GM19099 (cell line): ENCODE measurements around the gene TMEM117.

Experiments used
- POLR2A ChIP-seq: IDR thresholded peaks from 3 replicates; pipeline ENCODE4 v1.6.1; 2011; ENCODE audit warnings: low read depth; ENCODE audit not compliant: insufficient read length; ENCODE audit errors: extremely low read depth

The TMEM117 gene

DNA sequence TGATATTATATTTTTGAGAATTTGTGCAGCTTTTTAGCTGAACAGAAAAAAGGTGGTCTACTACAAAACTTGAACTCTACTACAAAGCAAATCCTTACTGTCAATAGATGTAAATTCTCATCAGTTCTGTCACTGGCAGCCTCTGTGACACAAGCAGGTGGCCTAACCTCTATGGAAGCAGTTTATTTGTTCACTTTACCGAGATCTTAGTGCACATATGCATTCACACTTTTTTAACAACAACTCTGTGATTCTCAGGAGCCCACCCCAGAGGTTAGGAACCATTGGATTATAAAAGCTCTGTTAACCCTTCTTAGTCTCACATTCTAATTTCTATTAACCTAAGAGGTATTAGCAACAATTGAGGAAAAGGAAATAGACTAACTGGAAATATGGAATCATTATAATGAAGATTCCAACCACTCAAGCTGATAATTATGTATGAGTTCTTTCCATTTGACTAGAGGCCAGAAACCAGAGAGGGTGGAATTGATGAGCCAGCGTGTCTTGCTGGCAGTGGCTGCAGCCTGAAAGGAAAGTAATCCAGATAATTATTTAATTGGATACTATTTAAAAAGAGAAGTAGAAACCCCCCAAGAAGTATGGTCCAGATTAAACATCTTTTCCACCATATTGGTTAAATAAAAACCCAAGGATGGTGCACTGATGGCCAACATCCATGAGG lies 451.1 kb downstream of the TMEM117 start:
- TF ChIP-seq POLR2A = no peak

DNA sequence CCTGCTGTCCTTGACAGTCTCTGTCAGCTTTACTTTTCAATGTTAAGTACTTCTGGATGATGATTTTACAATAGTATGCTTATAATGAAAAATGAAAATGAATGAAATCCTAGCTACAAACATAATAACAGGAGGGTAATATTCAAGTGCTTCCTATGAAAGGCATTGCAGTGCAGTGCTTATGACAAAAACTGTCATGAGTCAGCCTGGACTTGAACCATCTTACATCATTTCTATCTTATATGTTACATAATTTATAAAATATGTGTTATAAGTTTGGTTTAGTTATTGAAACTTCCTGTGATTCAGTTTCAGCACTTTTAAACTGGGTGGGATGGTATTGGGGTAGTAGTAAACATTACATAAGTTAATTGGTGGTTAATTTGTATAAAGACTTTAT lies 451.7 kb downstream of the TMEM117 start:
- TF ChIP-seq POLR2A = no peak

DNA sequence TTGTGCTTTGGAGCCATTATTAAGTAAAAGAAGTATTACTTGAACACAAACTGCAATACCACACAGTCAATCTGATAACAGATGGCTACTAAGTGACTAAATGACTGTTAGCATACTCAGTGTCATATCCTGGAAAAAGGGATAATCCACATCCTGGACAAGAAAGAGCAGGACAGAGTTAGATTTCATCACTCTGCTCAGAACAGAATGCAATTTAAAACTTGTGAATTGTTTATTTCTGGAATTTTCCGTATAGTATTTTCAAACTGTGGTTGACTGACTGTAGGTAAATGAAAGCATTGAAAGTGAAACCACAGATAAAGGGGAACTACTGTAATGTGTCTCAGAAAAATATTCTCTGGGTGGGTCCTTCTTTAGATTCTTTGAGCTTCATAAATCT lies 458.8 kb downstream of the TMEM117 start:
- TF ChIP-seq POLR2A = no peak

DNA sequence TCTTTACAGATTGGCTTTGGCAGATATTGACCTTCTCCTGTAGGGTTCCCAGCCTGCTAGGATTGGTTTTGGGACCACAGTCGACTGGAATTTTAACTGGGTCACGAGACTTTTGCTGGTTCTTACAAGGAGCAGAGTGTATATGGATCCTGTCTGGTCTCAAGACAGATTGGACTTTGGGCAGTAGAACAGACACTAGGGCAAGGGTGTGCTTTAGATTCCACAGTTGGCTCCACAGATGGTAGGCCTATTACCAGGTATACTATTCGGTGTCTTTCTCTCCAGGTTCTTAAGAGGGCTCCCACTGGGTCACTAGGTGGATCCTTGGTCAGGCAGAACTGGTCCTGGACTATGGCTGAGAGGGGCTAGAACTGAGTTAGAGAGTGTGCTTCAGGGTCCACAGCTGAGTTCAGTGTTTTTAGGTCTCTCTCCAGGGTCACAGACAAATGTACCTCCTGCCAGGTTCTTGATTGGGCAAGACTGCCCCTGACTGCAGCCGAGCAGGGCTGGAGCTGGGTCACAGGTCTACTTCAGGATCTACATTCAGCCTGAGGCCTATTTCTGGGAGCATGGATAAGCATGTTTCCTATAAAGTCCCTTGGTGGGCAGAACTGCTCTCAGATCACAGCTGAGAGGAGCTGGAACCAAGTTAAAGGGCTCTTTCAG lies 460.2 kb downstream of the TMEM117 start:
- no peak for TF ChIP-seq POLR2A

DNA sequence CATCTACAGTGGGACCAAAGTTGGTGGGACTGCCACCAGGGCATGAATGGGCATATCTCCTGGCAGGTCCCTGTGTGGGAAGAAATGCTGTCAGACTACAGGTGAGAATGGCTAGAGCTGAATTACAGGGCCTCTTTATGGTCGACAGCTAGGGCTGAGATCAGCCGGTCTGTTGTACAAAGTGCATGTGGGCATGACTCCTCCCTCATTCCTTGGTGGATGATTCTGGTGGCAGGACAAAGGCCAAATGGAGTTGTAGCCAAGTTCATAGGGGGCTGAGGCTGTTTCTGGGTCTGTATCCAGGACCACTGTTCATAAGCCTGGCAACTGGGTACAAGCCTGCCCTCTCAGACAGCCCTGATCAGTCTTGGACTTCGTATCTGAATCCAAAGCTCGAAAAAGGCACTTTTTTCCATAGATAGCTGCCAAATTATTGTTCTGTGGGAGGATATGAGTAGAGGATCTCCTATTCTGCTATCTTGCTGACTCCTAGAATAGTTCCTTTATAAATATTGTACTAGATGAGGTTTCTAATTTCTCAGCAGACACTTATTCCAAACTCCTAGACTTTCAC lies 460.8 kb downstream of the TMEM117 start:
- TF ChIP-seq POLR2A = no peak

DNA sequence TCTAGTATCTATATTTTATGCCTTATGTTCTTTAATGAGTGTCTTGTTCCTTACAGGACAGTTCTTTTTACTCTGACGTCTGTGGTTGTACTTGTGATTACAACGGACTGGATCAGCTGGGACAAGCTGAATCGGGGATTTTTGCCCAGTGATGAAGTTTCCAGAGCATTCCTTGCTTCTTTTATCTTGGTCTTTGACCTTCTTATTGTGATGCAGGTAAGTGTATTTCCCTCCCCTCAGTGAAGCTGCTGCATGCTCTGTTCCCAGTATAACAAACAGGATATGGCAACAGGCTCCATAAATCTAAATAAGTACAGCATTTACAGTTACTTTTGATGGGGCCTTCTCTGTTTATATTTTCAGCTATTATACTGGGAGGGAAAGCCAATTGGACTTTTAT lies 463.6 kb downstream of the TMEM117 start:
- no peak for TF ChIP-seq POLR2A

DNA sequence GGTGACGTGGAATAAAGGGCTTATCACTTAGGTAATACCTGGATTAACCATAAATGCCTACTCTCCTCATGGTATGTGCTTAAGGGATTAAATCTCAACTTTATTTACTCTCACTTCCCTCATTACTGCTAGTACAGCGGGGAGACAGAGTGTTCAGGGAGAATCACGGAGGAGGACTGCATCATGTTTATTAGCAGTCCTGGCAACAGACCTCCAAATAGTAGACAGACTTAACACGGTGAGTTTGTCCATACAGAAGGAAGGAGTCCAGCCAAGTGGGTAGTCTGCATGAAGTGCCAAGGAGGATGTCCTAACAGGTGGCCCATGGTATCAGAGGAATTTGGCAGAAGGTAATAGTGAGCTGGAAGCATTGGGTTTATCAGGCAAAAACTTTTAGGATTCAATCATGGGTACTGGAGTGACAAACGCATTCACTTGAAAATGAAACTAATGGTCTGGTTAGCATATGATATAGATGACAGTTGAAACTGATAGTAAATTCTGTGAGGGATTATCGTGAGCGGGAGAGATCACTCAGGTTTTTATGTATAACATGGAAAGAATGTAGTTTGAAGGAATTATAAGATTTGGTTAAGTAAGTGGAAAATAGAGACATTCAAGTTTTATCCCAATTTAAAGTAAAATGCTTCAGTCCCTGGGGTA lies 471.8 kb downstream of the TMEM117 start:
- no peak for TF ChIP-seq POLR2A

DNA sequence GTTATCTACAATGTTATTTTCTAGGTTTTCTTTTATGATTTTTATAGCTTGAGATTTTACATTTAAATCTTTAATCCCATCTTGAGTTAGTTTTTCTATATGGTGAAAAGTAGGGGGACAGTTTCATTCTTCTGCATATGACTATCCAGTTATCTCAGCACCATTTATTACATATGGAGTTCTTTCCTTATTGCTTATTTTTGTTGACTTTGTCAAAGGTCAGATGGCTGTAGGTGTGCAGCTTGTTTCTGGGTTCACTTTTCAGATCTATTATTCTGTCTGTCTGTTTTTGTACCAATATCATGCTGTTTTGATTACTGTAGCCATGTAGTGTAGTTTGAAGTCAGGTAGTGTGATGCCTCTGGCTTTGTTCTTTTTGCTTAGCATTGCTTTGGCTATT lies 477.3 kb downstream of the TMEM117 start:
- TF ChIP-seq POLR2A = no peak

DNA sequence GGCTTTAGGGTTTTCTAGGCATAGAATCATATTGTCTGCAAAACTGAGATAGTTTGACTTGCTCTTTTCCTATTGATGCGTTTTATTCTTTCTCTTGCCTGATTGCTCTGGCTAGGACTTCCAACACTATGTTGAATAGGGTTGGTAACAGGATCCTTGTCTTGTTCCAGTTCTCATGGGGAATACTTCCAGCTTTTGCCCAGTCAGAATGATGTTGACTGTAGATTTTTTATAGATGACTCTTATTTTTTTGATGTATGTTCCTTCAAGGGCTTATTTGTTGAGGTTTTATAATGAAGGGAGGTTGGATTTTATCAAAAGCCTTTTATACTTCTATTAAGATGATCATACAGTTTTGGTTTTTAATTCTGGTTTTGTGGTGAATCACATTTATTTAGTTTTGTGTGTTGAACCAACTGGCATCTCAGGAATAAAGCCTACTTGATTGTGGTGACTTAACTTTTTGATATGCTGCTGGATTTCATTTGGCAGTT lies 478.2 kb downstream of the TMEM117 start:
- TF ChIP-seq POLR2A = no peak

DNA sequence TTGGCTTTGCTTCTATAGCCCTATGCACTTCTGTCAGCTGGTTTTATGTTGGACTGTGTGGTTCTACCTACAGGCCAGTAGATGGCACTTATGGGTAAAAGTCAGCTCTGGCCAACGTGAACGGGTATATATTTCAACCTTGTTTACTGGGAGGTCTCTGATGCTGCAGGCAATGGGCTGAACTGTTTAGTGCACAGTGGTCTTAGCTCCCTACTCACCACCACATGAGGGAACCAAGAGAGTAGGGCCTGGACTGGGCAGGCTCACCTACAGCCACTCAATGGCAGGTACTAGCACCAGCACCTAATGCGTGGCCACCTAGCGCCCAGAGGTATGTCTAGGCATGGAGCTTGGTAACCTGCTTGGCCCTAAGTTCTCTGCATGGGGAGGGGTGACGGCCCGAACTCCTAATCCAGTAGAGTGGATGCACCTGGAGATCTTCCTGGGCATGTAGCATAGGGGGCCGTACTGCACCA lies 481.8 kb downstream of the TMEM117 start:
- TF ChIP-seq POLR2A = no peak

DNA sequence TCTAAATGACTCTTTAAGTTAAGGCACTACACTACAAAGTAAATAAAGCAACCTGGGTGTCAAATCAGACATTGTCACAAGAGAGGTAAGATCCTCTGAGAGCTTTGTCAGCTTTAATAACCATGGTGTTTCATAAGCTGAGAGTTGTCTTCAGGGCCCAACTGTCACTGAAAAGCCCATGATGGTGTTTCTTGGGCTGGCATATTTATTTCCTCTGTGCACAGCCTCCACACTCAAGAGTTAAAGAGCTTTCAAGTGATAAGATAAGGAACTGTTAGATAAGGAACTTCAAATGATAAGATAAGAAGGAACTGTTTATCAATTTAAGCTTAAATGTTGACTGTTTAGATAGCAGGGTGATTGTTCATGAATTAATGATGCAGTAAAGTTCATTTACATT lies 495.4 kb downstream of the TMEM117 start:
- TF ChIP-seq POLR2A = no peak

DNA sequence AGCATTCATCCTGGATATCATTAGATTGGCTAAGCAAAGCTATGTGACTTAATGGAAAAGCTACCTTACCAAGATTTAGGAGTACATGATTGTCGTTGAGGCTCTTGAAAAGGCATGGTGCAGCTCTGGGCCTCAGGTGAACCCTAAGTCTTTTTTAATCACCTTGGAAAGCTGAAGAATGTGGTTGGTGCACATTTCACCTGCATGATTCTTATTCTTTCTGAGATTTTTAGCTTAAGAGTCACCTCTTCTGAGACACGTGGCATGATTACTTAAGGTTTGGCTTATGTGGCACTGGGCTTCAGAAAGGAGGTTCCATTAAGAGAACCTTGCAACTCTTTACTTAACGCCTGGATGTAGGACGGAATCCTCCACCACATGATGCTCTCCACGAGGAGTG lies 498.5 kb downstream of the TMEM117 start:
- TF ChIP-seq POLR2A = no peak

DNA sequence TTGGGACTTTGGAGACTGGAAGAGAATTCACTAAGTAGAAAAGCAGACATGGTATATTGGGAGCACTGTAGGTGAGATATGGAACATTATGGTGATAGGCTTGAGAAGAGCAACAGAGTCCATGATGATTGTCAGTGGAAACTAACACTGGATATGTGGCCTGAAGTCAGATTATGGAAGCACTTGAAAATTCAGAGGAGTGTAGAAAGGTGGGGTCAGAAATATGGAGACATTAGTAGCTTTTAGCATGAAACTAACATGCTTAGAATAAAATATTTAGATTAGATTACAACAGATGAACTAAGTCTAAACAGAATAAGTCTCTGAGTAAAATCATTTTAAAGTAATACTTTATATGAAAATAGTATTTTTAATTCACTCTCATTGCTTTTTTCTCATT lies 499.1 kb downstream of the TMEM117 start:
- no peak for TF ChIP-seq POLR2A

DNA sequence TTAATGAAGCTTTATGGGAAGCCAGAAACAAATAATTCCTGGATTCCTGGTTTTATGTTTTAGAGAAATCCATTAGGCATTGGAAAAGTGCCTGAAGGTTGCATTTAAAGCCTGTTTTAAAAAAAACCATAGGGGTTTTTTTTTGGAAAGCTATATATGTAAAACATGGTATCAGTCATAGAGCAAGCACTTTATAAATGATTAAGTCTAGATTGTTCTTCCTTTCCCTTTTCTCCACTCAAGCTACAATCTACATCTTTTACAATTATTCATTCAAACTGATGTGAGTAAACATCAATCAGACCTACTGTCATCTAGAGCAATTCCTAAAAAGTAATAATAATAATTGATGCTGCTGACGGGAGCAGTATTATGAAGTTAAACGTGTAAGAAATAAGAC lies 500.7 kb downstream of the TMEM117 start:
- no peak for TF ChIP-seq POLR2A

DNA sequence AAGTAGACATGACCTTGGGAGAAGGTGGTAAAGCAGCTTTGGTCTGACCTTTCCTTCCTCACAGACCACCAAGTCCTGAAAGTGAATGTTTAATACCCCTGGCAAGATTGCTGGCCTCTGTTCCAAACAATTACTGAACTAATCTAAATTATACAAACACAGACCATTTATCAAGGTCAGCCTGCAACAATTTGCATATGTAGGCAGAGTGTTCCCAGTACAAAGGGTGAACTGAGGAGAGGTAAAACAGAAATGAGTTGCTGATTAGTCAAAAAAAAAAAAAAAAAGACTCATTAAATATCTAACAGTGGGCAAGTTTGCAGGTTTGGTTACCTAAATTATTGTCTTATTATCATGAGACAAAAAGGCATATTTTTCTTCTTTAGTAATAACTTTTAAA lies 506.5 kb downstream of the TMEM117 start:
- no peak for TF ChIP-seq POLR2A
